Body of pancreas (tissue), 4 donors: ENCODE results near the gene CHSY1. TPM values are rescaled to one million over a fixed set of nuclear protein-coding genes. Genes with fewer than 3 reads are reported as not detected.

Experiments used
- ATAC-seq: fragments of 150-250 bp; one replicate; pipeline ENCODE4 v1.9.1; 2016
- DNase-seq, 4 donors: peaks; one replicate each; pipeline ENCODE4 v3.0.0-alpha.2; 2019
- H3K27ac ChIP-seq, 4 donors: fragments of 200-600 bp; sonication (generic); 1 replicate in 3 of 4; 2 replicates in 1 of 4; pipeline versions ENCODE4 v1.5.1 to v1.6.1; 2016 to 2019; ENCODE audit warnings: mild to moderate bottlenecking in 1 of 4, mixed read lengths in 1 of 4, moderate library complexity in 1 of 4
- H3K27me3 ChIP-seq, 2 donors: fragments of 200-600 bp; sonication (generic); one replicate each; pipeline ENCODE4 v1.6.0; 2016; ENCODE audit warnings: mild to moderate bottlenecking in 1 of 2
- H3K36me3 ChIP-seq, 2 donors: fragments of 200-600 bp; sonication (generic); replicated peaks in 1 of 2; 2 replicates each; pipeline ENCODE4 v1.5.1; 2016; ENCODE audit warnings: low read depth in 2 of 2; ENCODE audit not compliant: insufficient read depth in 1 of 2
- H3K4me1 ChIP-seq: fragments of 200-600 bp; sonication (generic); one replicate; pipeline ENCODE4 v1.6.0; 2016
- H3K4me3 ChIP-seq, 2 donors: fragments of 200-600 bp; sonication (generic); 1 replicate in 1 of 2; 2 replicates in 1 of 2; pipeline ENCODE4 v1.5.1; 2016 to 2019
- H3K9me3 ChIP-seq, 3 donors: fragments of 200-600 bp; sonication (generic); 1 replicate in 2 of 3; 2 replicates in 1 of 3; pipeline ENCODE4 v1.5.1; 2016
- POLR2A ChIP-seq, 3 donors: fragments of 450-650 bp; IDR thresholded peaks; one replicate each; pipeline ENCODE4 v1.6.1; 2016; ENCODE audit warnings: antibody characterized with exemption in 3 of 3, mild to moderate bottlenecking in 2 of 3
- WGBS, 2 donors: methylation state at CpG; one replicate each; pipeline ENCODE4 v1.1.5; 2017; 5-methylcytosine and 5-hydroxymethylcytosine counted together
- intact Hi-C: fragments of 100-400 bp; cut with DNase I; formaldehyde crosslinking; loops from one replicate; pipeline ENCODE4 v1.15.1; 2023
- total RNA-seq, 2 donors: library from RNA; depleted of rRNA; stranded (reverse); fragments of >200 nt; gene quantifications; one replicate each; pipeline ENCODE4 v1.1.0, GENCODE V29; 2016
- TF ChIP-seq, protein P1 (sequence below), 7 experiments: fragments of 450-650 bp in 4 of 7; fragments of 200-600 bp in 3 of 7; sonication (generic) in 3 of 7; IDR thresholded peaks; one replicate each; pipeline ENCODE4 v1.5.1; 2016 to 2019; ENCODE audit warnings: antibody characterized with exemption in 7 of 7

The CHSY1 gene
- total RNA-seq, 2 donors from 2014 or later, result 7.8 to 12.2 TPM

DNA sequence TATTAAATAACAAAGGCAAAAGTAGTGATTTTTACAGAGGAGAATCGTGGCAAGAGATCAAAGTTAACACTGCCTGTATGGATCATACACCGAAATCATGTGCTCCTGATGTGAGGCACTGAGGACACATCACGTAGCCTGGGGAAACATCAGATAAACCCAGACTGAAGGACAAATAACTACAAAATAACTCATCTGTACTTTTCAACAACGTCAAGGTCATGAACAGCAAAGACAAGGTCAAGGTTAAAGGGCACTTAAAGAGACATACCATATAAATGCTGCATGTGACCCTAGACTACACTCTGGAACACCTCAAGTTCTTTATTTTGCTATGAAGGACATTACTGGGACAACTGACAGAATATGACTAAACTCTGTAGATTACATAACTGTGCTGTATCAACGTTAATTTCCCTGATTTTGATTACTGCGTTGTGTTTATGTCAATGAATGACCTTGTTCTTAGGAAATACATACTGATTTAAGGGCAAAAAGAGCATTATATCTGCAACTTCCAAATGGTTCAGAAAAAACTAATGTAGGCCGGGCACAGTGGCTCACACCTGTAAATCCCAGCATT is 48.1 kb downstream of the CHSY1 start:
- no peak overlapping the region for H3K4me3 ChIP-seq
- no peaks in the 10 kb centered on the region for H3K36me3 ChIP-seq
- TF ChIP-seq, protein P1, sequence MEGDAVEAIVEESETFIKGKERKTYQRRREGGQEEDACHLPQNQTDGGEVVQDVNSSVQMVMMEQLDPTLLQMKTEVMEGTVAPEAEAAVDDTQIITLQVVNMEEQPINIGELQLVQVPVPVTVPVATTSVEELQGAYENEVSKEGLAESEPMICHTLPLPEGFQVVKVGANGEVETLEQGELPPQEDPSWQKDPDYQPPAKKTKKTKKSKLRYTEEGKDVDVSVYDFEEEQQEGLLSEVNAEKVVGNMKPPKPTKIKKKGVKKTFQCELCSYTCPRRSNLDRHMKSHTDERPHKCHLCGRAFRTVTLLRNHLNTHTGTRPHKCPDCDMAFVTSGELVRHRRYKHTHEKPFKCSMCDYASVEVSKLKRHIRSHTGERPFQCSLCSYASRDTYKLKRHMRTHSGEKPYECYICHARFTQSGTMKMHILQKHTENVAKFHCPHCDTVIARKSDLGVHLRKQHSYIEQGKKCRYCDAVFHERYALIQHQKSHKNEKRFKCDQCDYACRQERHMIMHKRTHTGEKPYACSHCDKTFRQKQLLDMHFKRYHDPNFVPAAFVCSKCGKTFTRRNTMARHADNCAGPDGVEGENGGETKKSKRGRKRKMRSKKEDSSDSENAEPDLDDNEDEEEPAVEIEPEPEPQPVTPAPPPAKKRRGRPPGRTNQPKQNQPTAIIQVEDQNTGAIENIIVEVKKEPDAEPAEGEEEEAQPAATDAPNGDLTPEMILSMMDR (IDR thresholded peaks at IDR 0.05), result no peak
- TF ChIP-seq POLR2A (IDR thresholded peaks at IDR 0.05), result no peak
- H3K4me1 ChIP-seq, result peaks cover 7% of the 10 kb centered on the region
- ATAC-seq (no peak), DNase-seq (no peak)
- WGBS, 2 donors, result 46 to 50% methylated on average over 7 of the region's 7 CpGs
- intact Hi-C loops, result no loop called here
- H3K9me3 ChIP-seq, result no peaks in the 10 kb centered on the region
- no peak overlapping the region for H3K27ac ChIP-seq
- H3K27me3 ChIP-seq, result no peaks in the 10 kb centered on the region

DNA sequence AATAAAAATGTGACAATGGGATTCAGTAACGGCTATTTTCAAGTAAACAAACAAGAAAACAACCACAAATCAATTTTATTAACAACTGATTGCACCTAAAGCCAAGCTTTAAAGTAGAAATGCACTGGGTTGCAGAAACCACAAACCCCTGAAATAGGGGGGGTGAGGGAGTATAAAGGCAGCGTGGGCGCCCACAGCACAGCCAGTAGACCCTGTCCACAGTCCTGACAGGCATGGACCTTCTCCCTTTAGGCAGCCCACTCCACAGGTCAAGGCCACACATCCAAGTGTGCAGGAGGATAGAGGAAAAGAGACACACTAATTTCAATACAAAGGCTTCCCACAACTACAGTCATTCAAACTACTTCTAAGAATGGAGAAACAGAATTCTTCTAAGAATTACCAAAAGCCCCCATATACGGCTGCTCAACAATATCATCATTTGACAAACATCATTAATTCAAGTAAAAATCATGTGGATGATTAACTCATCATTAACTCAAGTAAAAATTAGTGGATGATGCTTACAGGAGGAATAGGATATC is 48.7 kb downstream of the CHSY1 start:
- no peak for DNase-seq
- peaks cover 7% of the 10 kb centered on the region for H3K4me1 ChIP-seq
- no peak for ATAC-seq
- no peaks in the 10 kb centered on the region for H3K36me3 ChIP-seq
- no peaks in the 10 kb centered on the region for H3K9me3 ChIP-seq
- 69 to 79% methylated on average over 4 of the region's 4 CpGs for WGBS, 2 donors
- intact Hi-C loops, result no loop called here
- TF ChIP-seq POLR2A (IDR thresholded peaks at IDR 0.05), result no peak
- TF ChIP-seq, protein P1 (IDR thresholded peaks at IDR 0.05), result no peak
- H3K4me3 ChIP-seq, result no peak overlapping the region
- no peaks in the 10 kb centered on the region for H3K27me3 ChIP-seq
- no peak overlapping the region for H3K27ac ChIP-seq

DNA sequence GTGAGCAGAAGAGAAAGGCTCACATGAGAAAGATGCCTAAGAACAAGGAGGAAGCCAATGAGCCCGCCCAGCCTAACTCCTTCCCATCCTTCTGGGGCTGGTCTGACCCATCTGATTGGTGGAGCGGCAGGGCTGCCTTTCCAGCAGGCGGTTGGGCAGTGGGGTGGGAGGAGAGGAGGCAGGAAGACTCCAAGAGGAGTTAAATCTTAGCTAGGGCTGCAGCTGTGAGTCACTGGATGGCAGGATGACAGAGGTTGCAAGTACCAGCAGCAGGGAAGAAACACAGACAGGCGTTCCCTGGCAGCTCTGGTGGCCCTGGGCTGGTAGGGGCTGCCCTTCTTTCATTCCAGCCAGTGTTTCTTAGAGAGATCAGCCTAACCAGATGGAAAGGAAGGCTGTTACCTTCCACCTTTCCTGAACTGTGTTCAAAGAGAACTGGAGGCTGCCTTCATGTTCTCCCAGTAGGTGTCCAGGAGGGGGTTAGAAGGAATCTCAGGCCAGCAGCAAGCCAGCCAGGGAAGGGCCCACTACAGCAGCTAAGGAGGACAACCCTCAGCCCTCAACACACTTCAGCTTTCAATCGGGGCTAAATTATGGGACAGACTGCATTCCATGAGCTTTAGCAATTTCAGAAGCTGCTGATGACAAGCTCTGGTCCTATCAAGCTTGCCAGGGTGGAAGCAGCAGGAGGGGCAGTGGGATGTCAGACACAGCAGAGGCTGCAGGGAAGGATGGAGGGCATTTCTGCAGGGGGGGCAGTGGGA is 50.3 kb downstream of the CHSY1 start:
- Histone ChIP-seq H3K9me3 (no peaks in the 10 kb centered on the region), H3K27ac (peak overlapping the region in 1 of 4 donors; percentile 34), H3K4me3 (no peak overlapping the region), H3K4me1 (peaks cover 7% of the 10 kb centered on the region), H3K27me3 (no peaks in the 10 kb centered on the region), H3K36me3 (no peaks in the 10 kb centered on the region)
- DNase-seq, result peak; percentile 50 to 82 (median 56)
- TF ChIP-seq POLR2A (IDR thresholded peaks at IDR 0.05), result peak in 1 of 3 donors; percentile 29
- TF ChIP-seq, protein P1 (IDR thresholded peaks at IDR 0.05), result no peak
- ATAC-seq, result peak; percentile 77
- WGBS, 2 donors, result 52 to 70% methylated on average over 3 to 5 of the region's 5 CpGs
- intact Hi-C loops, result no loop called here

DNA sequence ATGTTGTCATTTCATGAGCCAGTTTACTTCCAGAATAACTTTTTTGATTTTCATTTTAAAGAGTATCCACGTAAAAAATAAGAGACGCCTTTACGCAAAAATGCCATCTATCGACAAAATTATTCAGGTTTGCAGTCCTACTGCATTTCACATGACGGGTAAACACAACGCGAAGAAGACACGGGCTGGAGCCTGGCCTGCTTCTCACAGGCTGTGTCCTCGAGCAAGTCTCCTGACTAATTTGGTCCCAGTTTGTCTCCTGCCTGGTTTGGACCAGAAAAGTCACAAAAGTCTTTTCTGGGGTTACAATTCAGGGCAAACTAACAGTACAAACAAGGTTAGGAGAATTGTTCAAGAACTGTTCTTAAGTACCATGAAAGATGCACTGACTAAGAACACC is 51.7 kb downstream of the CHSY1 start:
- Histone ChIP-seq H3K9me3 (no peaks in the 10 kb centered on the region), H3K27me3 (no peaks in the 10 kb centered on the region), H3K27ac (peak overlapping the region in 1 of 4 donors; percentile 41), H3K36me3 (no peaks in the 10 kb centered on the region), H3K4me1 (peaks cover 7% of the 10 kb centered on the region), H3K4me3 (no peak overlapping the region)
- 87 to 89% methylated on average over 9 of the region's 9 CpGs for WGBS, 2 donors
- intact Hi-C loops, result no loop called here
- no peak for DNase-seq
- no peak for TF ChIP-seq POLR2A (IDR thresholded peaks at IDR 0.05)
- TF ChIP-seq, protein P1 (IDR thresholded peaks at IDR 0.05), result no peak
- no peak for ATAC-seq
